Neural progenitor cell (in vitro differentiated cells): ENCODE data around the gene GOLGA6A.

Experiments used
- EZH2 ChIP-seq: fragments of 200-600 bp; sonication (generic); IDR thresholded peaks from 2 replicates; pipeline ENCODE4 v1.6.1; 2017; ENCODE audit warnings: antibody characterized with exemption, mild to moderate bottlenecking, moderate library complexity
- EZH2phosphoT487 ChIP-seq: fragments of 200-600 bp; sonication (generic); IDR thresholded peaks from 2 replicates; pipeline ENCODE4 v1.6.1; 2017; ENCODE audit warnings: antibody characterized with exemption
- TF ChIP-seq, protein P1 (sequence below): fragments of 200-600 bp; sonication (generic); IDR thresholded peaks from 2 replicates; pipeline ENCODE4 v1.5.1; 2017; ENCODE audit warnings: antibody characterized with exemption, mild to moderate bottlenecking

DNA sequence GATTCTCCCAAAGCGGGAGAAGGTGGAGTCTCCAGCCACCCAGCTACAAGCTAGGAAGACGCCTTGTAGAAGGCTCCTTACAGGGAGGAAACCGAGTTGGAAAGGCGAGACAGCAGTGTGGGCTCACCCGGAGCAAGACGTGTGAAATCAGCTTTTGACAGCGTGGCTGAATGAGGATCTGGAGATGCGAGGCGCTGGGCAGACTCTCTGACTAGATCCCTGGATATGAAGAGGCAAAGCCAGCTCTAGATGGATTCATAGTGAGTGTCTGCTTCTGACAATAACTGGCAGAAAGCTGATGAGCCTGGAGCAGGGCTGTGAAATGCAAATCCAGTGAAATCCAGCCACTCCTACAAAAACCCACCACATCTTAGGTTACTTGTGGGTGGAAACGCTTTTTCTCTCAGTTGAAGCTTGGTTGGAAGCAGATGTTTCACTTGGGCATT is 41.0 kb downstream of the GOLGA6A start:
- TF ChIP-seq, protein P1, sequence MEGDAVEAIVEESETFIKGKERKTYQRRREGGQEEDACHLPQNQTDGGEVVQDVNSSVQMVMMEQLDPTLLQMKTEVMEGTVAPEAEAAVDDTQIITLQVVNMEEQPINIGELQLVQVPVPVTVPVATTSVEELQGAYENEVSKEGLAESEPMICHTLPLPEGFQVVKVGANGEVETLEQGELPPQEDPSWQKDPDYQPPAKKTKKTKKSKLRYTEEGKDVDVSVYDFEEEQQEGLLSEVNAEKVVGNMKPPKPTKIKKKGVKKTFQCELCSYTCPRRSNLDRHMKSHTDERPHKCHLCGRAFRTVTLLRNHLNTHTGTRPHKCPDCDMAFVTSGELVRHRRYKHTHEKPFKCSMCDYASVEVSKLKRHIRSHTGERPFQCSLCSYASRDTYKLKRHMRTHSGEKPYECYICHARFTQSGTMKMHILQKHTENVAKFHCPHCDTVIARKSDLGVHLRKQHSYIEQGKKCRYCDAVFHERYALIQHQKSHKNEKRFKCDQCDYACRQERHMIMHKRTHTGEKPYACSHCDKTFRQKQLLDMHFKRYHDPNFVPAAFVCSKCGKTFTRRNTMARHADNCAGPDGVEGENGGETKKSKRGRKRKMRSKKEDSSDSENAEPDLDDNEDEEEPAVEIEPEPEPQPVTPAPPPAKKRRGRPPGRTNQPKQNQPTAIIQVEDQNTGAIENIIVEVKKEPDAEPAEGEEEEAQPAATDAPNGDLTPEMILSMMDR, result no peak
- TF ChIP-seq EZH2 (no peak), EZH2phosphoT487 (no peak)
